GM12891 (cell line): ENCODE measurements around the gene REX1BD.

ENCODE experiments used
- DNase-seq: peaks from one replicate; pipeline ENCODE4 v3.0.0; 2011; ENCODE audit warnings: low spot score; ENCODE audit not compliant: insufficient read length
- FAIRE-seq: peaks from 2 replicates; lab custom pipeline; 2011; peaks lifted over from hg19 to GRCh38; lab: Jason Lieb, UNC
- PAX5 ChIP-seq: IDR thresholded peaks from 2 replicates; pipeline ENCODE4 v1.6.1; 2011; ENCODE audit warnings: low read length, moderate library complexity, mild to moderate bottlenecking; ENCODE audit not compliant: insufficient read depth, severe bottlenecking
- POLR2A ChIP-seq: IDR thresholded peaks from 2 replicates; pipeline ENCODE4 v1.6.1; 2011; ENCODE audit warnings: low read depth, low read length, control low read depth
- POLR2AphosphoS5 ChIP-seq: IDR thresholded peaks from 2 replicates; pipeline ENCODE4 v1.6.1; 2011; ENCODE audit warnings: low read depth, low read length, control low read depth
- POU2F2 ChIP-seq: IDR thresholded peaks from 2 replicates; pipeline ENCODE4 v1.6.1; 2011; ENCODE audit warnings: low read depth, mild to moderate bottlenecking, control low read depth, low read length, moderate library complexity
- SPI1 ChIP-seq: IDR thresholded peaks from 2 replicates; pipeline ENCODE4 v1.6.1; 2011; ENCODE audit warnings: low read depth, low read length, control low read depth
- TAF1 ChIP-seq: IDR thresholded peaks from 2 replicates; pipeline ENCODE4 v1.6.1; 2011; ENCODE audit warnings: low read depth, low read length, control low read depth

REX1BD gene

DNA sequence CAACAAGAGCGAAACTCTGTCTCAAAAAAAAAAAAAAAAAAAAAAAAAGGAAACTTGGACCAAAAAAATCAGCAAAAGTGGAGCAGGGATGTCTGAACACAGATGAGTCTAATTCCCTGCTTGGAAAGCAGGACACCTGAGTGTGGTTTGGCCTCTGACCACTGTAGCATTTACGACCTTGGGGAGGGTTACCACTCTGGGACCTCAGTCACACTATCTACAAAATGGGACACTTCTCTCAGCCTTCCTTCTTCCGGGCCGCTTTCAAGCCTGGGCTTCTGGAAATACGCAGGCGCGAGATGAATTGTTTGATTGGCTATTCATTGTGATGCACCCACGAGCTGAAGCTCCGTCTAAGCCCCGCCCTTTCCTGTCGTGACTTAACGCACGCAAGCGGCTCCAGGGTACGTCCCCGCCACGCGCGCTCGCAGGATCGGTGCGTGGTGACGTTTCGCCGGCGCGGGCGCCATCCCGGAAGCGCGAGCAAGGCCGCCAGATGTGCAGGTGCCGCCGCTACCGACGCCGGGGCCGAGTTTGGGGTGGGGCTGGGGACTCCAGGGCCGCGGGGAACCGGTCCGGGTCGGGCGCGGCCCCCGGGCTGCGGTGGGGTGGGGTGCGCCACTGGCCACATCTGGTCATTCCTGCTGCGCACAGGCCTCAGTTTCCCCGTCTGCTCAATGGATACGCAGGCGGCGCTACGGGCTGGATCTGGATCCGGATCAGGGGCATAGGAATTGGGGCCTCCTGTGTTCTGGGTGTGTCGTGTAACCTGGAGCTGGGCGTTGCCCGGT, 31.0 kb upstream of the REX1BD start, which contains the start of gene KXD1:
KXD1 (plus strand) TSS at position 460 of the 791 bp plus-strand sequence. CDS start 4,187 bp downstream, outside the sequence.
- TF ChIP-seq PAX5 (no peak), POLR2A (peak; percentile 94), SPI1 (no peak), TAF1 (peak; percentile 85), POU2F2 (peak; percentile 33; the same call in 1 of the 2 replicates), POLR2AphosphoS5 (peak; percentile 97)
- peak; percentile 100 for FAIRE-seq

GRCh38 chr19:18558202-18558555, 30.4 kb upstream of the REX1BD start:
- FAIRE-seq (peak; percentile 48), DNase-seq (no peak)
- no peak for TF ChIP-seq POU2F2

More for the DNA sequence above, 31.0 kb upstream of the REX1BD start, which contains the start of gene KXD1:
- DNase-seq = peak; percentile 98

GRCh38 chr19:18558604-18559003, 30.0 kb upstream of the REX1BD start:
- TF ChIP-seq POLR2A = no peak
- TF ChIP-seq POU2F2 = no peak
- peak; percentile 30 for TF ChIP-seq SPI1
- no peak for TF ChIP-seq POLR2AphosphoS5
- TF ChIP-seq PAX5 = no peak
- TF ChIP-seq TAF1 = no peak
- FAIRE-seq (no peak), DNase-seq (no peak)

DNA sequence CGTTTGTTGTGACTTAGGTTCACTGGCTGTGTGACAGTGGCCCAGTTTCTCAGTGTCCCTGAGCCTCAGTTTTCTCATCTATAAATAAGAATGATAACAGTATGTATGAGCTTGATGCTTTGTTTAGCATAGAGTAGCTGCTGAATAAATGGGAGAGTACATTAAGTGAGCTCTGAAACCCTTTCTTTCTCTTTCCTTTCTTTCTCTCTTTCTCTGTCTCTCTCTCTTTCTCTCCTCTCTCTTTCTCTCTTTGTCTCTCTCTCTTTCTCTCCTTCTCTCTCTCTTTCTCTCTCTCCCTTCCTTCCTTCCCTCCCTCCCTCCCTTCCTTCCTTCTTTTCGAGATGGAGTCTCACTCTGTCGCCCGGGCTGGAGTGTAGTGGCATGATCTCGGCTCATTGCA, 28.9 kb upstream of the REX1BD start:
- TF ChIP-seq SPI1 = no peak
- TF ChIP-seq POLR2A = no peak
- DNase-seq (no peak), FAIRE-seq (no peak)

DNA sequence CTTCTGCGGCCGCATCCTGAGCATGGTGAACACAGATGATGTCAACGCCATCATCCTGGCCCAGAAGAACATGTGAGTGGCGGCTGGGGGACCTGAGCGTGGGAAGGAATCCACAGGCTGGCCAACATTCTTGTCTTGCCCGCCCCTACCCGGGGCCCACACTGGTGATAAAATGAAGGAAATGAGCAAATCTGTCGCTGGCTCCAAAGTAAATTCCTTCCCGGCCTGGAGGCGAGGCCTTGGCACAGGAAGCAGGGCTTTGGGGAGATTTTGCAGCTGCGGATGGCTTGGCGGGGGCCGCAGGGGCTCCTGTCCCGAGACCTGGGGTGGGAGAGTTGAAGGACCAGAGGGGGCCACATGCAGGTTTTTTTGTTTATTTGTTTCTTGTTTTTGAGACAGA, 26.5 kb upstream of the REX1BD start:
- FAIRE-seq (no peak), DNase-seq (no peak)
- TF ChIP-seq POLR2AphosphoS5 = no peak
- TF ChIP-seq PAX5 = no peak
- TF ChIP-seq POLR2A = no peak
- no peak for TF ChIP-seq SPI1

- FAIRE-seq (no peak), DNase-seq (no peak)
- TF ChIP-seq POLR2AphosphoS5 (no peak), TAF1 (no peak), SPI1 (no peak), POLR2A (no peak), PAX5 (no peak), POU2F2 (no peak)
Observed at GRCh38 chr19:18566953-18567352, 21.6 kb upstream of the REX1BD start.

GRCh38 chr19:18568367-18568766, 20.2 kb upstream of the REX1BD start:
- FAIRE-seq = no peak
- DNase-seq = no peak
- TF ChIP-seq POU2F2 (no peak), POLR2AphosphoS5 (no peak), POLR2A (no peak), TAF1 (no peak), SPI1 (no peak), PAX5 (no peak)

DNA sequence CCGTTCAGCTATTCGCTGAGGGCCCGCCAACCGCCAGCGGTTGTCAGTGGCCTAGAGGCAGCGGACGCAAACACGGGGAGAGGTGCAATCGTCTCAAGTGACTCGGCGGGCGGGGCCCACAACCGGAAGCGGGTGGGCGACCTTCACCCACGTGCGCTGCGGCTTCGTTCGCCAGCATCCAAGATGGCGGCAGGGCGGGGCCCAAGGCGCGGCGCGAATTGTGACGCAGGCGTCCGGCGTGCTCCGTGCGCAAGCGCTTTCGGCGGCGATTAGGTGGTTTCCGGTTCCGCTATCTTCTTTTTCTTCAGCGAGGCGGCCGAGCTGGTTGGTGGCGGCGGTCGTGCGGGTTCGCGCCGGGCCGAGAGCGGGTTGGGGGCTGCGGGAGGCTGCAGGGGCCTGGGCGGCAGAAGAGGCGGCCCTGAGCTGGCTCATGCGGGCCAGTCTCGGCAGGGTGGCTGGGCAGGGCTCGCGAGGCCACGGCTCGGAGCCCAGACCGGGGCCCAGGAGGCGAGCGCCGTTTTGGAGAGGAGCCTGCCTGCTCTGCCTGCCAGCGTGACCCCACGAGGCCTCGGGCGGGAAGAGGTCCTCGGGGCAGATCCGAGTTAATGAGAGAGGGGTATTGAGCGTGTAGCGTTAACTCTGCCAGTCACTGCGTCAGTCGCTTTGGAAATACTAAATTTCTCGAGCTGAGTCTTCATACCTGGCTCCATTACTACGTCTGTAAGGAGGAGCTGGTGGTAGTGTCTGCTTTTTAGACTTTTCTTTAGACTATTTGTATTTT, 16.8 kb upstream of the REX1BD start, which contains the start of gene UBA52:
UBA52 (plus strand) TSS at position 294 of the 781 bp plus-strand sequence. CDS start 1,444 bp downstream, outside the sequence.
- FAIRE-seq (peak; percentile 100), DNase-seq (peak; percentile 95)
- TF ChIP-seq POU2F2 (peak; percentile 78), PAX5 (no peak), POLR2AphosphoS5 (peak; percentile 91), SPI1 (no peak), TAF1 (peak; percentile 97), POLR2A (peak; percentile 87)

GRCh38 chr19:18574691-18575291, 13.8 kb upstream of the REX1BD start:
- FAIRE-seq (no peak), DNase-seq (no peak)
- TF ChIP-seq POU2F2 = no peak
- no peak for TF ChIP-seq SPI1
- TF ChIP-seq POLR2A = no peak
- TF ChIP-seq TAF1 = no peak
- no peak for TF ChIP-seq POLR2AphosphoS5
- TF ChIP-seq PAX5 = no peak
